IPS DF 6.9 (cell line): Measurements from ENCODE around the gene NTM.

Experiments
- DNase-seq: peaks from one replicate; pipeline ENCODE4 v3.0.0-alpha.2; 2013; ENCODE audit warnings: low read depth, low spot score
- H3K27ac ChIP-seq: one replicate; pipeline ENCODE4 v1.5.1; 2013; ENCODE audit warnings: low read length, control low read depth
- H3K27me3 ChIP-seq: 2 replicates; pipeline ENCODE4 v1.6.1; 2013; ENCODE audit warnings: mild to moderate bottlenecking, low read length; ENCODE audit not compliant: control insufficient read depth, insufficient read depth
- H3K36me3 ChIP-seq: 2 replicates; pipeline ENCODE4 v1.6.1; 2013; ENCODE audit warnings: low read length; ENCODE audit not compliant: control insufficient read depth, insufficient read depth
- H3K4me1 ChIP-seq: 2 replicates; pipeline ENCODE4 v1.6.1; 2013; ENCODE audit warnings: low read length; ENCODE audit not compliant: control insufficient read depth, insufficient read depth
- H3K4me3 ChIP-seq: 2 replicates; pipeline ENCODE4 v1.5.1; 2013; ENCODE audit warnings: mild to moderate bottlenecking, low read length
- H3K9me3 ChIP-seq: 2 replicates; pipeline ENCODE4 v1.6.1; 2013; ENCODE audit warnings: low read length, inconsistent platforms; ENCODE audit not compliant: control insufficient read depth, insufficient read depth
- WGBS: extraction: QIAGEN DNeasy Blood & Tissue Kit; methylation state at CpG from one replicate; pipeline ENCODE4 v1.1.7; 2013; ENCODE audit warnings: mixed read lengths, missing lambda C conversion rate; ENCODE audit not compliant: insufficient read length, insufficient coverage; 5-methylcytosine and 5-hydroxymethylcytosine counted together

NTM gene

GRCh38 chr11:132078264-132079076, 708.1 kb downstream of the NTM start:
- Histone ChIP-seq H3K9me3 (no peaks in the 10 kb centered on the region), H3K36me3 (no peaks in the 10 kb centered on the region), H3K4me1 (no peaks in the 10 kb centered on the region), H3K27me3 (no peaks in the 10 kb centered on the region), H3K4me3 (no peak overlapping the region), H3K27ac (no peak overlapping the region)
- no CpG with 5 or more reads among the region's 17 CpGs for WGBS
- DNase-seq, result no peak

- Histone ChIP-seq H3K27me3 (no peaks in the 10 kb centered on the region), H3K27ac (no peak overlapping the region), H3K9me3 (no peaks in the 10 kb centered on the region), H3K36me3 (no peaks in the 10 kb centered on the region), H3K4me3 (no peak overlapping the region), H3K4me1 (no peaks in the 10 kb centered on the region)
- no CpG with 5 or more reads among the region's 1 CpG for WGBS
- no peak for DNase-seq
Observed at GRCh38 chr11:132080127-132080526, 709.7 kb downstream of the NTM start.

GRCh38 chr11:132082566-132082965, 712.2 kb downstream of the NTM start:
- no CpG with 5 or more reads among the region's 5 CpGs for WGBS
- Histone ChIP-seq H3K4me1 (no peaks in the 10 kb centered on the region), H3K27me3 (no peaks in the 10 kb centered on the region), H3K27ac (no peak overlapping the region), H3K9me3 (peaks cover 3% of the 10 kb centered on the region; the same call in 1 of the 2 replicates), H3K4me3 (no peak overlapping the region), H3K36me3 (no peaks in the 10 kb centered on the region)
- DNase-seq, result no peak

- Histone ChIP-seq H3K36me3 (no peaks in the 10 kb centered on the region), H3K27me3 (no peaks in the 10 kb centered on the region), H3K9me3 (peaks cover 3% of the 10 kb centered on the region), H3K27ac (no peak overlapping the region), H3K4me3 (no peak overlapping the region), H3K4me1 (no peaks in the 10 kb centered on the region)
- no peak for DNase-seq
Observed at GRCh38 chr11:132084433-132084832, 714.0 kb downstream of the NTM start.

- no peaks in the 10 kb centered on the region for H3K4me1 ChIP-seq
- no peak overlapping the region for H3K27ac ChIP-seq
- no peak overlapping the region for H3K4me3 ChIP-seq
- H3K36me3 ChIP-seq, result no peaks in the 10 kb centered on the region
- peaks cover 3% of the 10 kb centered on the region for H3K9me3 ChIP-seq
- no CpG with 5 or more reads among the region's 1 CpG for WGBS
- H3K27me3 ChIP-seq, result no peaks in the 10 kb centered on the region
- no peak for DNase-seq
Observed at GRCh38 chr11:132087148-132087547, 716.7 kb downstream of the NTM start.

GRCh38 chr11:132088551-132088950, 718.1 kb downstream of the NTM start:
- Histone ChIP-seq H3K4me1 (no peaks in the 10 kb centered on the region), H3K9me3 (peaks cover 3% of the 10 kb centered on the region), H3K4me3 (no peak overlapping the region), H3K36me3 (no peaks in the 10 kb centered on the region), H3K27ac (no peak overlapping the region), H3K27me3 (no peaks in the 10 kb centered on the region)
- no CpG with 5 or more reads among the region's 3 CpGs for WGBS
- DNase-seq, result no peak

- no peak overlapping the region for H3K27ac ChIP-seq
- no peaks in the 10 kb centered on the region for H3K4me1 ChIP-seq
- no peak overlapping the region for H3K4me3 ChIP-seq
- H3K27me3 ChIP-seq, result no peaks in the 10 kb centered on the region
- no CpG with 5 or more reads among the region's 7 CpGs for WGBS
- H3K9me3 ChIP-seq, result no peaks in the 10 kb centered on the region
- no peaks in the 10 kb centered on the region for H3K36me3 ChIP-seq
- no peak for DNase-seq
Observed at GRCh38 chr11:132093536-132094259, 723.3 kb downstream of the NTM start.

GRCh38 chr11:132094598-132094997, 724.2 kb downstream of the NTM start:
- H3K9me3 ChIP-seq, result no peaks in the 10 kb centered on the region
- no CpG with 5 or more reads among the region's 1 CpG for whole genome bisulfite sequencing

GRCh38 chr11:132095230-132096131, 725.1 kb downstream of the NTM start:
- Histone ChIP-seq H3K27me3 (no peaks in the 10 kb centered on the region), H3K4me1 (no peaks in the 10 kb centered on the region), H3K4me3 (no peak overlapping the region), H3K27ac (no peak overlapping the region), H3K36me3 (no peaks in the 10 kb centered on the region), H3K9me3 (no peaks in the 10 kb centered on the region)
- no CpG with 5 or more reads among the region's 13 CpGs for WGBS
- DNase-seq, result no peak

More at GRCh38 chr11:132094598-132094997, 724.2 kb downstream of the NTM start:
- Histone ChIP-seq H3K27me3 (no peaks in the 10 kb centered on the region), H3K27ac (no peak overlapping the region), H3K4me1 (no peaks in the 10 kb centered on the region), H3K4me3 (no peak overlapping the region), H3K36me3 (no peaks in the 10 kb centered on the region)
- DNase-seq, result no peak

GRCh38 chr11:132096132-132096825, 725.9 kb downstream of the NTM start:
- DNase-seq, result no peak
- Histone ChIP-seq H3K27ac (no peak overlapping the region), H3K4me1 (no peaks in the 10 kb centered on the region), H3K36me3 (no peaks in the 10 kb centered on the region), H3K9me3 (no peaks in the 10 kb centered on the region), H3K27me3 (no peaks in the 10 kb centered on the region), H3K4me3 (no peak overlapping the region)
- no CpG with 5 or more reads among the region's 11 CpGs for WGBS
